Mammary epithelial cell (primary cell): ENCODE data around the gene KLK7.

Experiments
- EZH2 ChIP-seq: IDR thresholded peaks from 2 replicates; pipeline ENCODE4 v1.6.1; 2012; ENCODE audit warnings: low read length, inconsistent platforms, borderline replicate concordance
- TF ChIP-seq, protein P1 (sequence below), 2 donors: IDR thresholded peaks in 1 of 2; conservative IDR thresholded peaks in 1 of 2; 2 replicates each; pipeline ENCODE4 v1.5.1; 2011 to 2012; ENCODE audit warnings: inconsistent platforms in 2 of 2, low read length in 2 of 2, mild to moderate bottlenecking in 2 of 2, control low read depth in 1 of 2, low read depth in 1 of 2; ENCODE audit not compliant: insufficient read depth in 1 of 2; ENCODE audit errors: extremely low read depth in 1 of 2

DNA sequence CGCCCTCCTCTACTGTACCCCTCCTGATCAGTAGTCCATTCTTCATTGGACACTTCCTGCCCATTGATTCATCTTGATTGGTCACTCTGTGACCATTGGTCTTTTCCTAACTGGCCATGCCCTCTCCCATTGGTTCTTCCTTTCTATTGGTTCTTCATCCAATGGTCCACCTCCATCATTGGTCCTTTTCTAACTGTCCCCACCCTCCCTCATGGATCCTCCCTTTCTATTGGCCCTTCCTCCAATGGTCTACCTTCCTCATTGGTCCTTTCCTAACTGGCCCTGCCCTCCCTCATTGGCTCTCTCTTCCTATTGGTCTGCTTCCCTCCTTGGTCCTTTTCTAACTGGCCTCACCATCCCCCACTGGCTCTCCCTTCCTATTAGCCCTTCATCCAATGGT is 21.5 kb downstream of the KLK7 start:
- TF ChIP-seq, protein P1, sequence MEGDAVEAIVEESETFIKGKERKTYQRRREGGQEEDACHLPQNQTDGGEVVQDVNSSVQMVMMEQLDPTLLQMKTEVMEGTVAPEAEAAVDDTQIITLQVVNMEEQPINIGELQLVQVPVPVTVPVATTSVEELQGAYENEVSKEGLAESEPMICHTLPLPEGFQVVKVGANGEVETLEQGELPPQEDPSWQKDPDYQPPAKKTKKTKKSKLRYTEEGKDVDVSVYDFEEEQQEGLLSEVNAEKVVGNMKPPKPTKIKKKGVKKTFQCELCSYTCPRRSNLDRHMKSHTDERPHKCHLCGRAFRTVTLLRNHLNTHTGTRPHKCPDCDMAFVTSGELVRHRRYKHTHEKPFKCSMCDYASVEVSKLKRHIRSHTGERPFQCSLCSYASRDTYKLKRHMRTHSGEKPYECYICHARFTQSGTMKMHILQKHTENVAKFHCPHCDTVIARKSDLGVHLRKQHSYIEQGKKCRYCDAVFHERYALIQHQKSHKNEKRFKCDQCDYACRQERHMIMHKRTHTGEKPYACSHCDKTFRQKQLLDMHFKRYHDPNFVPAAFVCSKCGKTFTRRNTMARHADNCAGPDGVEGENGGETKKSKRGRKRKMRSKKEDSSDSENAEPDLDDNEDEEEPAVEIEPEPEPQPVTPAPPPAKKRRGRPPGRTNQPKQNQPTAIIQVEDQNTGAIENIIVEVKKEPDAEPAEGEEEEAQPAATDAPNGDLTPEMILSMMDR (conservative IDR thresholded peaks at IDR 0.05 in 1 of 2, IDR thresholded peaks at IDR 0.05 in 1 of 2; ENCODE audit: extremely low read depth in 1 of 2, insufficient read depth in 1 of 2, low read depth in 1 of 2, low read length in 2 of 2): no peak
- no peak for TF ChIP-seq EZH2
